A549 (cell line): Measurements from ENCODE around the gene ZBP1. TPM values are rescaled to one million over a fixed set of nuclear protein-coding genes. Genes with fewer than 3 reads are reported as not detected.

Experiments
- ATAC-seq, 2 experiments: fragments of 200-7000 bp in 1 of 2; fragments of >200 bp in 1 of 2; cut with Nextera tagmentation in 1 of 2; cut with Tn5 transposase in 1 of 2; 3 replicates each; pipeline versions ENCODE4 v1.8.0 to v1.9.1; 2018 to 2020; ENCODE audit warnings: mild to moderate bottlenecking in 1 of 2, moderate library complexity in 1 of 2
- CTCF ChIA-PET: fragments of 300-600 bp; sonication (Branson Sonifier 250); formaldehyde crosslinking; extraction: SDS; loops from one replicate; lab custom pipeline; 2021; ENCODE audit warnings: antibody characterized with exemption, inconsistent platforms; lab: Yijun Ruan, JAX
- POLR2A ChIA-PET: fragments of 350-600 bp; formaldehyde crosslinking; extraction: SDS; loops from one replicate; lab custom pipeline; 2021; ENCODE audit warnings: antibody characterized with exemption, inconsistent platforms; lab: Yijun Ruan, JAX
- DNase-seq, 2 experiments: peaks; one replicate each; pipeline versions ENCODE4 v3.0.0 to v3.0.0-alpha.2; 2011 to 2016; ENCODE audit warnings: low read depth in 1 of 2, low spot score in 1 of 2
- FAIRE-seq: peaks from 2 replicates; lab custom pipeline; 2011; peaks lifted over from hg19 to GRCh38; lab: Jason Lieb, UNC
- H3K27ac ChIP-seq, 2 experiments: fragments of >200 bp; sonication (Bioruptor Twin); formaldehyde crosslinking; 3 replicates each; pipeline ENCODE4 v1.5.1; 2016 to 2017
- H3K4me1 ChIP-seq: fragments of >200 bp; sonication (Bioruptor Twin); formaldehyde crosslinking; 3 replicates; pipeline ENCODE4 v1.6.1; 2016
- H3K4me2 ChIP-seq: fragments of >200 bp; sonication (Bioruptor Twin); formaldehyde crosslinking; 3 replicates; pipeline ENCODE4 v1.6.1; 2016
- H3K4me3 ChIP-seq: fragments of >200 bp; sonication (Bioruptor Twin); formaldehyde crosslinking; 3 replicates; pipeline ENCODE4 v1.5.1; 2016
- H3K9me3 ChIP-seq: fragments of >200 bp; sonication (Bioruptor Twin); formaldehyde crosslinking; 3 replicates; pipeline ENCODE4 v1.6.1; 2016
- BHLHE40 ChIP-seq: IDR thresholded peaks from 2 replicates; pipeline ENCODE4 v1.6.1; 2012; ENCODE audit warnings: low read depth, low read length, inconsistent platforms
- CBX2 ChIP-seq: fragments of 200-600 bp; sonication (generic); IDR thresholded peaks from 2 replicates; pipeline ENCODE4 v1.6.1; 2016; ENCODE audit warnings: low read depth, mild to moderate bottlenecking, borderline replicate concordance
- CHD4 ChIP-seq: fragments of 200-600 bp; sonication (generic); IDR thresholded peaks from 2 replicates; pipeline ENCODE4 v1.6.1; 2016; ENCODE audit warnings: antibody characterized with exemption, mild to moderate bottlenecking, borderline replicate concordance
- EHF ChIP-seq: fragments of 250-450 bp; sonication (Bioruptor Pico); IDR thresholded peaks from 2 replicates; pipeline ENCODE4 v1.5.0; 2020; ENCODE audit warnings: mild to moderate bottlenecking
- EP300 ChIP-seq, 2 experiments: fragments of >200 bp; sonication (Bioruptor Twin); formaldehyde crosslinking; IDR thresholded peaks; 2 replicates in 1 of 2; 3 replicates in 1 of 2; pipeline ENCODE4 v1.6.1; 2016 to 2017
- ESRRA ChIP-seq: fragments of 150-350 bp; IDR thresholded peaks from 2 replicates; pipeline ENCODE4 v1.6.1; 2014; ENCODE audit warnings: mild to moderate bottlenecking, low read length, borderline replicate concordance
- HOXA7 ChIP-seq: fragments of 250-450 bp; sonication (Bioruptor Pico); IDR thresholded peaks from 2 replicates; pipeline ENCODE4 v1.5.0; 2020; ENCODE audit warnings: mild to moderate bottlenecking, moderate library complexity
- HOXB5 ChIP-seq: fragments of 250-450 bp; sonication (Bioruptor Pico); IDR thresholded peaks from 2 replicates; pipeline ENCODE4 v1.5.0; 2020; ENCODE audit warnings: mild to moderate bottlenecking, moderate library complexity
- JUN ChIP-seq, 2 experiments: fragments of >200 bp; sonication (Bioruptor Twin); formaldehyde crosslinking; IDR thresholded peaks; 2 replicates in 1 of 2; 3 replicates in 1 of 2; pipeline ENCODE4 v1.6.1; 2016 to 2017
- JUNB ChIP-seq: fragments of >200 bp; sonication (Bioruptor Twin); formaldehyde crosslinking; IDR thresholded peaks from 2 replicates; pipeline ENCODE4 v1.6.1; 2016
- KDM1A ChIP-seq: fragments of 200-600 bp; sonication (generic); IDR thresholded peaks from 2 replicates; pipeline ENCODE4 v1.6.1; 2016; ENCODE audit warnings: low read depth, mild to moderate bottlenecking
- MAFK ChIP-seq: fragments of 450-650 bp; IDR thresholded peaks from 2 replicates; pipeline ENCODE4 v1.6.1; 2014; ENCODE audit not compliant: partially characterized antibody
- MAZ ChIP-seq: fragments of 150-350 bp; IDR thresholded peaks from 2 replicates; pipeline ENCODE4 v1.6.1; 2014; ENCODE audit warnings: antibody characterized with exemption, low read depth, low read length, borderline replicate concordance
- MYC ChIP-seq: IDR thresholded peaks from 2 replicates; pipeline ENCODE4 v1.6.1; 2012; ENCODE audit warnings: mild to moderate bottlenecking, inconsistent platforms, low read length, improper control_type of control experiment, borderline replicate concordance
- NPAS2 ChIP-seq: fragments of 250-450 bp; sonication (Bioruptor Pico); IDR thresholded peaks from 2 replicates; pipeline ENCODE4 v1.8.0; 2022; ENCODE audit warnings: mild to moderate bottlenecking, moderate library complexity, borderline replicate concordance
- POLR2A ChIP-seq: IDR thresholded peaks from 2 replicates; pipeline ENCODE4 v1.6.1; 2012; ENCODE audit warnings: mild to moderate bottlenecking, low read length
- POLR2AphosphoS2 ChIP-seq: conservative IDR thresholded peaks from 2 replicates; pipeline ENCODE4 v1.6.1; 2012; ENCODE audit warnings: low read length, improper control_type of control experiment, inconsistent platforms
- TFCP2L1 ChIP-seq: fragments of 250-450 bp; sonication (Bioruptor Pico); IDR thresholded peaks from 2 replicates; pipeline ENCODE4 v1.5.0; 2021; ENCODE audit warnings: mild to moderate bottlenecking
- ZNF302 ChIP-seq: fragments of 250-450 bp; sonication (Bioruptor Pico); IDR thresholded peaks from 2 replicates; pipeline ENCODE4 v1.9.0; 2021; ENCODE audit warnings: inconsistent platforms, mild to moderate bottlenecking, moderate library complexity
- ZSCAN20 ChIP-seq: fragments of 250-450 bp; sonication (Bioruptor Pico); IDR thresholded peaks from 2 replicates; pipeline ENCODE4 v1.8.0; 2022; ENCODE audit warnings: mild to moderate bottlenecking, moderate library complexity
- WGBS: methylation state at CpG from one replicate; pipeline ENCODE4 v1.1.6; 2017; ENCODE audit errors: missing lambda C conversion rate; 5-methylcytosine and 5-hydroxymethylcytosine counted together
- polyA plus RNA-seq, 4 experiments: library from polyadenylated mRNA; depleted of rRNA in 3 of 4; stranded (reverse); fragments of >200 nt; fragmentation: RNase III in 1 of 4; extraction: RNeasy Plus Mini Kit Qiagen cat#74134 plus additional on column Dnase treatment in 1 of 4; gene quantifications; 2 replicates in 3 of 4; 3 replicates in 1 of 4; pipeline ENCODE4 v1.2.3, GENCODE V29; 2011 to 2017
- TF ChIP-seq, protein P1 (sequence below): fragments of 150-350 bp; IDR thresholded peaks from 2 replicates; pipeline ENCODE4 v1.6.1; 2014; ENCODE audit warnings: low read depth, mild to moderate bottlenecking, low read length
- TF ChIP-seq, protein P2 (sequence below): fragments of >200 bp; sonication (Bioruptor Twin); formaldehyde crosslinking; IDR thresholded peaks from 3 replicates; pipeline ENCODE4 v1.6.1; 2016

The ZBP1 gene
- polyA plus RNA-seq, 2 of the 4 experiments (the other 2 are of a cell fraction): 0.05 TPM; not detected in 1

DNA sequence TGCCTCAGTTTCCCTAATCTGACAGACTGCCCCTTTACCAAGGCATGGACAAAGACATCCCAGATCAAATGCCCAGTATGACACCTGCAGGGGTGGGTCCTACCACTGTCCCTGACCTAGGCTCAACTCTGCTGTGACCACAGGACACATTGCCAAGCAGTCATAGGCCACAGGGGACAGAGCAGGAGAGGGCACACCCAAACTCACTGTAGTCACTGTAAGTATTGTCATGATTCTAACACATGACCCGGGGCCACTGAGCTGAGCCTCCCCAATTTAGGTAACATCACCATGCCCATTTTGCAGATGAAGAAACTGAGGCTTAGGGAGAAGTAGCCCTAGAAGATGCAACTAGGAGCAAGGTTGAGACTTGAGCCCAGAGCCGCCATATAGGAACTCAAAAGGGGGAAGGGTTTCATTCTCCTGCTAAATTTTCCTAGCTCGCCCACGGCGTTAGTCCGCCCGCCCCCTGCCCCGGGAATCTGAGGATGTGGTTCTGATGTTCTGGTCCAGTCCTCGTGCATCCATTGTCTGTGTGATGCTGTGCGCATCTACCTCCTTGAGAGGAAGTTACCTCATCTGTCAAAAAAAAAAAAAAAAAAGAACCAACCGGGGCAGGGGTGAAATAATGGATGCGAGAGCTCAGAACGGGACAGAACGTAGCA is 44.8 kb upstream of the ZBP1 start:
- ATAC-seq (no peak), FAIRE-seq (no peak), DNase-seq (no peak)
- CTCF ChIA-PET: interaction anchor here (0.6 to 1.2 kb wide), 5 partner anchors 9 to 515 kb away, joined by 3 to 6 read pairs (median 4); no protein-coding TSS in a partner anchor
- H3K4me3 ChIP-seq: no peak overlapping the region
- H3K27ac ChIP-seq: no peak overlapping the region
- H3K4me2 ChIP-seq: no peak overlapping the region
- WGBS: 91% methylated on average over 14 of the region's 14 CpGs
- TF ChIP-seq POLR2AphosphoS2 (0 out of 2 replicates have a peak, but pooled peaks have one; percentile 6), KDM1A (peak; percentile 55; the same call in 1 of the 2 replicates), EP300 (IDR thresholded peaks at IDR 0.05) (no peak)
- peaks cover 79% of the 10 kb centered on the region for H3K4me1 ChIP-seq
- POLR2A ChIA-PET: no interaction called here
- H3K9me3 ChIP-seq: no peaks in the 10 kb centered on the region

DNA sequence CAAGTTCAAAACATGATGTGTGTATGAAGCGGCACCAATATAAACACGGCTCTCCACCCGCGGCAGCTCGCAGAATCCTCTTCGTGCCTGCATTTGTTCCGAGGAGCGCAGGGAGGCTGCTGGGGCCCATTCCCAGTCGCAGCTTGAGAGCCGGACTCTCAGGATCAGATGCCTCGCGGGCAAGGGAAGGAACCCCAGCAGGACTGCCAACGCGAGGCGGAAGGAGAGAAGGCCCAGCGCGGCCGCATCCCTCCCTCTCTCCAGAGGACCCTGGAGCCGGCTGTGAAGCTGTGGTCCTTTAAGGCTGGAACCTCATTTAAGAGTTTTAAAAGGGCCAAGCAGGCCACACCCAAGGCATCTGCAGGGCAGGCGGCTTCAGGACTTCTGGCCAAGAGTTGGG is 44.2 kb upstream of the ZBP1 start:
- TF ChIP-seq BHLHE40: no peak
- TF ChIP-seq, protein P1, sequence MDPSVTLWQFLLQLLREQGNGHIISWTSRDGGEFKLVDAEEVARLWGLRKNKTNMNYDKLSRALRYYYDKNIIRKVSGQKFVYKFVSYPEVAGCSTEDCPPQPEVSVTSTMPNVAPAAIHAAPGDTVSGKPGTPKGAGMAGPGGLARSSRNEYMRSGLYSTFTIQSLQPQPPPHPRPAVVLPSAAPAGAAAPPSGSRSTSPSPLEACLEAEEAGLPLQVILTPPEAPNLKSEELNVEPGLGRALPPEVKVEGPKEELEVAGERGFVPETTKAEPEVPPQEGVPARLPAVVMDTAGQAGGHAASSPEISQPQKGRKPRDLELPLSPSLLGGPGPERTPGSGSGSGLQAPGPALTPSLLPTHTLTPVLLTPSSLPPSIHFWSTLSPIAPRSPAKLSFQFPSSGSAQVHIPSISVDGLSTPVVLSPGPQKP: no peak
- TF ChIP-seq MAFK: no peak
- TF ChIP-seq POLR2AphosphoS2: no peak
- TF ChIP-seq HOXA7 (CRISPR knock-in tag): no peak
- no peak for TF ChIP-seq CHD4
- no peak for TF ChIP-seq EHF (CRISPR knock-in tag)
- TF ChIP-seq TFCP2L1 (CRISPR knock-in tag): no peak
- TF ChIP-seq HOXB5 (CRISPR knock-in tag): no peak
- no peak for TF ChIP-seq ZSCAN20 (CRISPR knock-in tag)
- TF ChIP-seq JUN (IDR thresholded peaks at IDR 0.05): no peak; a peak in 1 of 5 replicates
- TF ChIP-seq, protein P2, sequence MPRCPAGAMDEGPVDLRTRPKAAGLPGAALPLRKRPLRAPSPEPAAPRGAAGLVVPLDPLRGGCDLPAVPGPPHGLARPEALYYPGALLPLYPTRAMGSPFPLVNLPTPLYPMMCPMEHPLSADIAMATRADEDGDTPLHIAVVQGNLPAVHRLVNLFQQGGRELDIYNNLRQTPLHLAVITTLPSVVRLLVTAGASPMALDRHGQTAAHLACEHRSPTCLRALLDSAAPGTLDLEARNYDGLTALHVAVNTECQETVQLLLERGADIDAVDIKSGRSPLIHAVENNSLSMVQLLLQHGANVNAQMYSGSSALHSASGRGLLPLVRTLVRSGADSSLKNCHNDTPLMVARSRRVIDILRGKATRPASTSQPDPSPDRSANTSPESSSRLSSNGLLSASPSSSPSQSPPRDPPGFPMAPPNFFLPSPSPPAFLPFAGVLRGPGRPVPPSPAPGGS: no peak
- no peak for TF ChIP-seq NPAS2 (CRISPR knock-in tag)
- TF ChIP-seq MYC: no peak
- no peak for TF ChIP-seq ESRRA
- TF ChIP-seq ZNF302: no peak
- TF ChIP-seq MAZ: no peak
- no peak for TF ChIP-seq JUNB
- no peak for TF ChIP-seq POLR2A
- no peak for TF ChIP-seq CBX2
- FAIRE-seq (no peak), DNase-seq (no peak), ATAC-seq (no peak)
- CTCF ChIA-PET: interaction anchor here (1.1 to 1.2 kb wide), 2 partner anchors 9 to 11 kb away, joined by 4 to 6 read pairs; no protein-coding TSS in a partner anchor
- no peak overlapping the region for H3K4me2 ChIP-seq
- H3K9me3 ChIP-seq: no peaks in the 10 kb centered on the region
- 93% methylated on average over 20 of the region's 20 CpGs for WGBS
- peaks cover 77% of the 10 kb centered on the region for H3K4me1 ChIP-seq
- H3K4me3 ChIP-seq: no peak overlapping the region
- H3K27ac ChIP-seq: 0 out of 6 replicates have a peak overlapping the region, but pooled peaks of 1 of the 2 experiments have one; percentile 18
- POLR2A ChIA-PET: no interaction called here
